GM19328 (cell line): Measurements from ENCODE around the gene ETNK1.
A peak's percentile ranks its signal among the peaks of the same experiment; 100 is the strongest.
"Not testable (repeated sequence)": the region's sequence is repeated elsewhere in the genome, so short reads cannot be mapped to it uniquely, and the experiment has no call there.

Experiments
- ATAC-seq: cut with Tn5 transposase; IDR thresholded peaks from one replicate; pipeline ENCODE4 v1.9.1; 2021; ENCODE audit warnings: mild to moderate bottlenecking, moderate library complexity; ENCODE audit not compliant: unreplicated experiment

ETNK1 gene

DNA sequence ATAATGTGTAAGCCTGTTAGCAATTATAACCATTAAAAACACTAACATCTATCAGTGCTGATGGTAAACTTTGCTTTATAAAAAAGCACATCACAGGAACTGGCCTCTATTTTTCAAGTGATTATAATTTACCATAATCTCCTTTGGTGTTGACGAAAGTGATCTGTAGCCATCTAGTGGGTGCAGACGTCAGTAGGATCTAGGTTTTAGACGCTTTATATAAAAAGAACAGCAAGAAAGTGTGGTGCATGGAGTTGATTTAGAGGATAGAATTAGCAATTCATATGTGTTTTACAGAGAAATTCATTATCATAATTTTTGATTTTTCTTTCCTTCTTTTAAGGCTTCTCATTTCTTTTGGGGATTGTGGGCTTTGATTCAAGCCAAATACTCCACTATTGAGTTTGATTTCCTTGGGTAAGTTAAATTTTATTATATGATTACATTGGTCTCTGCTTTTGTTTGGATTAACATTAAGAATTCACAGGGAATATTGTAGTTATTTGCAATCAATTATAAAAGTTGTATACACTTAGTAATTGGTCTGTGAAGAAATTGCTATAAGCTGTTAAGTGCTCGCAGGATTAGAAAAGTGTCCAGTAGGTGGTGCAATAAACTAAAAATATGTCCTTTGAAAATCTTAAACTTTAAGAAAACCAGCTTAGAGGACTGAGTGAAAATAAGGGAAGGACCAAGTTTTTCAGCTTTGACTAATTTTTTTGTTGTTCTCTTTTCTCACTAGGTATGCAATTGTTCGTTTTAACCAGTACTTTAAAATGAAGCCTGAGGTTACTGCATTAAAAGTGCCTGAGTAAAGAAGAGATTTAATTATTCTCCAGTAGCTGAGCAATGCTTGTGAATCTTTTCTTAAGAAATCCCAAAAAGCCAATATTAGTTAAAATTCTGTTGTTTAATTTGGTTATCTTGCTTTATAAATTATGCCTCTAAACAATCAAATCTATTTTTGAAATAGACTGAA is 59.5 kb downstream of the ETNK1 start:
- peak; percentile 39 for ATAC-seq

DNA sequence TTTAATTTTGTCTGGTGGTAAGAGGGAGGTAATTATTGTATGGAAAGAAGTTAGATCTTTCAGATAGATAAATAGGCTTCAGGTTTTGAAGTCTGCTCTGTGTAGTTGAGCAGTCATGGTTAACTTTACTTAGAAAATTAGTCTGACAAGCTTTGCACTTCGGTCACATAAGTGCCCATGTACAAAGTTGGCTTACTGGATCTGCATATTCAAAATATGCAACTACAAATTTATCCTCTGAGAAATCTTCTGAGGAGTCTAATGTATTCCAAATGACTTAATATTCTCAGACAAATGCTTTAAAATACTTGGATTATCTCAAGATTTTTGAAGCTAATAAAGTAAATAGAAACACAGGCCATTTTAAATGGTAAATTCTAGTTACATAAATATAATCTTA is 61.2 kb downstream of the ETNK1 start:
- ATAC-seq, result no peak

- ATAC-seq, result peak; percentile 63
These were observed 62.5 kb downstream of the ETNK1 start for GRCh38 chr12:22687361-22688076.

GRCh38 chr12:22689876-22690275 is 64.9 kb downstream of the ETNK1 start:
- no peak for ATAC-seq

GRCh38 chr12:22691319-22691718 is 66.3 kb downstream of the ETNK1 start:
- no peak for ATAC-seq

DNA sequence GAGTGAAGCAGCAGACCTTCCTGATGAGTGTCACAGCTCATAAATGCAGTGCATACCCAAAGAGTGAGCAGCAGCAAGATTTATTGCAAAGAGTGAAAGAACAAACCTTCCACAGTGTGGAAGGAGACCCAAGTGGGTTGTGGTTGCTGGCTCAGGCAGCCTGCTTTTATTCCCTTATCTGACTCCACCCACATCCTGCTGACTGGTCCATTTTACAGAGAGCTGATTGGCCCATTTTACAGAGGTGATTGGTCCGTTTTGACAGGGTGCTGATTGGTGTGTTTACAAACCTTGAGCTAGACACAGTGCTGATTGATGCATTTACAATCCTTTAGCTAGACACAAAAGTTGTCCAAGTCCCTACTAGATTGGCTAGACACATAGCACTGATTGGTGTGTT is 67.5 kb downstream of the ETNK1 start:
- ATAC-seq, result not testable (repeated sequence)

- no peak for ATAC-seq
These were observed 68.1 kb downstream of the ETNK1 start for GRCh38 chr12:22692964-22693555.

GRCh38 chr12:22698576-22698975 is 73.6 kb downstream of the ETNK1 start:
- no peak for ATAC-seq

- not testable (repeated sequence) for ATAC-seq
These were observed 74.7 kb downstream of the ETNK1 start for GRCh38 chr12:22699705-22700104.

- ATAC-seq, result no peak
These were observed 75.1 kb downstream of the ETNK1 start for GRCh38 chr12:22700106-22700505.

DNA sequence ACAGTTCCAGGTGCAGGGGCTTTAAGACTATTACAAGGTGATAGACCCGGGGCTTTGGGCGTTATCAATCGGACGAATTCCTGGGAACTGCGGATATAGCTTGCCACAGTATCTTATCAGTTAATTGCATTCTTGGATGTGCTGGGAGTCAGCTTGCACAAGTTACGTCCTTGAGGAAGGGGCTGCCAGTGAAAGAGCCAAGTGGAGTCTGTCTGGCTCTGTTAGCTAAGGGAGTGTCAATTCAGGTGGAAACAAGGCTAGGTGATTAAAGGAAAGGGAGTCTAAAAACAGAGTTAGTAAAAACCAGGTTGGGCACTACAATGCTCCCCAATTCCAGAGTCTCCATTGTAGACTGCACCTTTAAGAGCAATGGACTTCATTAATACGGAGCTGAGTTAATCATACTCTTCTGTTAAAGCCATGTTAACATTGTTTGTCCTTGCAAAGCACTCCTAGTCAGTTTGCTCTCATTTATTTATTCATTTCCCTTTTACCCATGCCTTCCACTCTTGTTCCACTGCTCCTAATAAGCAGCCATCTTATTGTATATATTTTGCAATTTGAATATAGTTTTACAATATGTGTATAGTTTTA is 76.3 kb downstream of the ETNK1 start:
- not testable (repeated sequence) for ATAC-seq

- no peak for ATAC-seq
These were observed 77.7 kb downstream of the ETNK1 start for GRCh38 chr12:22702690-22703089.

DNA sequence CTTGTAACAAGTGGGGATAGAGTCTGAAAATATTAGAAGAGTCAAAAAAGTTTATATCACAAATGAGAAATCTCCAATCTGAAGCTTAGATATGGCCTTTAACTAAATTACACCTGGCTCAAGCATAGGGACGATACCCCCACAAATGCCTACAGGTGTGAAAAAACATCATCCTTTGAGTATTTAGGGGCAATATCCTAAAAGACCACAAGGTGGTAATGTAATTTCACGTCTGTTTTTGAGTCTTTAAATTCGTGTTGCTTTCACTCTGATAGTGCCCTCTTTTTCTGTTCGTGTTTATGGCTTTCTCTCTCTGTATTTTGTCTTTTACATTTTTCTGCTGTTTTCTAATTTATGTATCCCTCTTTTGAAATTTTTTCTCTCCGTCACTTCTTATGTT is 84.3 kb downstream of the ETNK1 start:
- ATAC-seq, result peak; percentile 62

GRCh38 chr12:22712083-22712482 is 87.1 kb downstream of the ETNK1 start:
- ATAC-seq, result no peak

- ATAC-seq, result no peak
These were observed 90.3 kb downstream of the ETNK1 start for GRCh38 chr12:22715254-22715653.

DNA sequence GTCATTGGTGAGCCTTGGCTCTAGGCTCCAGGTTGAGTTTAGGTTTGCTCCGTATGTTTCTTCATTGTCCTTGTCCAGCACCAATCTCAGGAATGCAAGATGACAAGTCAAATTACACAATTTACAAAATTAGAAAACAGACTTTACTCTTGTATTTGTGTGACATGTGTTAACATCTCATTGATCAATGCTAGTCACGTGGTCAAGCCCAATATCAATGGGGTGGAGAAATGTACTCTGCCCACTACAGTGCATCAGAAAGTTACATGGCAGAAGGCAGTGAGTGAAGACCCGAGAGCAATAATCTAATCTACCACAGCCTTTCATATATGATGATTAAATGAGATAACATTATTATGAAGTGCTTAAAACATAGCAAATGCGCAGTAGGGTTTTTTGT is 94.8 kb downstream of the ETNK1 start:
- ATAC-seq, result no peak

GRCh38 chr12:22722081-22722480 is 97.1 kb downstream of the ETNK1 start:
- no peak for ATAC-seq

DNA sequence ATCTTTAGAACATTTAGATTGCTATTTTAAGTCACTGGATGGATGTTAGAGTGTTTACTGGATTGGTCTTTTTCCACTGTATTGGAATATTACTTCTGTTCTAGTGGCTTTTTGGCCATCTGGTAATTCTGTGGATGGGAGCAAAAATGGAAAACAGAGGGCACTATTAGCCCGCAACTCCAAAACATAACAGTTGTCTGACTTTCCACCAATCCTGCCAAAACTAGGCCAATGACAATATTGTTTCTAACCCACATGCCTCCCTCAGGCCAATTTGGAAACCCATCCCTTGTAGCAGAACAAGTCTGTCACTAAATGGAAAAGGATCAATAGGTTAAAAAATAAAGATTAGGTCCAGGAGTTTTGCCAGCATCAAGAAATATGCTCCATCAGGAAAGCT is 97.8 kb downstream of the ETNK1 start:
- ATAC-seq, result no peak

DNA sequence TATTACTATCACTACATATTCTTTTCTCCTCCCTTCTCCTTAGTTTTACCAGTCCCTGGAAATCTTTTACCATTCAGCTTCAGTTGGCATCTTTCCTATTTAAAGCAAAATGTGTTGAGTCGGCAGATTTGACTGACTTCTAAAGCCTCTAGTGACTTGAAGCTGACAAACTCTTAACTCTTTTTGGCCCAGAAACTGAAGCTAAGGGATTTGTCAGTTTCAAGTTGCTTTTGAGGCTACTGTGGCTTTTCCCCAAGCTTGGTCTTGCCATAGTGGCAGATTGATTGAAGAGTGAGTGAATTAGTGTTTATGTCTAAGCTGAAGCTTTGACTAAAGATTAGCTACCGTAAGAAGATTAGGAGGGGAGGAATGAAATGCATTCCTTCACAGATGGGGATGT is 104.0 kb downstream of the ETNK1 start:
- ATAC-seq, result no peak

GRCh38 chr12:22729431-22729956 is 104.5 kb downstream of the ETNK1 start:
- no peak for ATAC-seq

- ATAC-seq, result no peak
These were observed 105.0 kb downstream of the ETNK1 start for GRCh38 chr12:22729957-22730443.
